Frontal cortex (tissue), 4 donors: Measurements from ENCODE around the gene ADAMTSL2. TPM values are rescaled to one million over a fixed set of nuclear protein-coding genes. Genes with fewer than 3 reads are reported as not detected.

Source experiments
- DNase-seq, 2 donors: peaks; one replicate each; pipeline ENCODE4 v3.0.0; 2012; ENCODE audit warnings: low spot score in 2 of 2
- FAIRE-seq: peaks from 2 replicates; lab custom pipeline; 2012; peaks lifted over from hg19 to GRCh38; lab: Jason Lieb, UNC
- total RNA-seq: library from RNA; depleted of rRNA; stranded (reverse); fragments of >200 nt; gene quantifications from one replicate; pipeline ENCODE4 v1.2.3, GENCODE V29; 2014
- donor health status: control.
- donor health status: control.
- donor health status: control.

The ADAMTSL2 gene
- total RNA-seq, 1 donor from 2014 or later = 2.4 TPM

DNA sequence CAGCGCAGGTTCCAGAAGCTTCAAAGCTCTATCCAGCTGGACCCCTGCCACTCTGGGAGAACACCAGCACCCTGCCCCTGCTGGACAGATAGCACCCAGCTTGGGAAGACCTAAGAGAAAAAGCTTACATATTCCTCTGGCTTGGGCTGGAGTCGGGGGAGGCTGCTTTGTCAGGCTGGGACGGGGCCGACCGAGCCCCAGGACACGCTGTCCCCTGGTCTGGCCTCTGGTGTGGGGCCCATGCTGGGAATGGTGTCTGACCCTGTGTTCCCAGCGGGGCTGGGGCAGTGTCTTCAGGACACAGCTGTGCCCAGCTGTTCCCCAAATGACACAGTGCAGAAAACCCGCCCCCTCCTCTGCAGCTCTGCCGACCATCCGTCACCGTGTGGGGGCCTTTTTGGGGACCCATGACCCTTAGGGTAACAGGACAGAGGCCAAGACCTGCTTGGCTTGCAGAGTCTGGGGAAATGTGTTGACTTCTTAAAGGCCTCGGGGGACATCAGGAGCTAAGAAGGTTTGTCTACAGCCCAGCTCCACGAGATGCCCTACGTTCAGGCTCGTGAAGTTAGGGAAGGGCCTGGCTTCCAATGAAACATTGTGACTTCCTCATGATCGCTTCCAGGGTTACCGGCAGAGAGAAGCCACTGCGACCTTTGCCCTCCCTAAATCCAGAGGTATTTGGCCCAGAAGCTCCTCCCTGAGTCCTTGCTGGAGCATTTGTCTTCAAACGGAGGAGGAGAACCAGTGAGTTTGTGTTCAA is 35.2 kb upstream of the ADAMTSL2 start:
- DNase-seq = no peak
- no peak for FAIRE-seq

DNA sequence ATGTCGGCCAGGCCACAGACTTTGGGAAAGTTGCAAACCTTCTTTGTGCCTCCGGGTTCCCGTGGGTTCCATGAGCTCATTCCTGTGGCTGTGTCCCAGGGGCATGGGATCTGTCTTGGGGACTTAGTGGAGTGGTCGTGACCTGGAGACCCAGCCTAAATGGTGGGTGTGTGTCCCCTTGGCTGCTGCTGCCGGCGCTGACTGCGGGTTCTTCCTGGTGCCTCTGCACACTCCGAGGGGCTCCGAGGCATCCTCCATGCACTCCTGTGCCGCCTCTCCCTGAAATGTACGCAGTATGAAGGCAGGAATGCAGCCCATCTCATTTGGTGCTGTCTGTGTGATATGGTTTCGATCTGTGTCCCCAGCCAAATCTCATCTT is 34.6 kb upstream of the ADAMTSL2 start:
- FAIRE-seq (no peak), DNase-seq (no peak)

DNA sequence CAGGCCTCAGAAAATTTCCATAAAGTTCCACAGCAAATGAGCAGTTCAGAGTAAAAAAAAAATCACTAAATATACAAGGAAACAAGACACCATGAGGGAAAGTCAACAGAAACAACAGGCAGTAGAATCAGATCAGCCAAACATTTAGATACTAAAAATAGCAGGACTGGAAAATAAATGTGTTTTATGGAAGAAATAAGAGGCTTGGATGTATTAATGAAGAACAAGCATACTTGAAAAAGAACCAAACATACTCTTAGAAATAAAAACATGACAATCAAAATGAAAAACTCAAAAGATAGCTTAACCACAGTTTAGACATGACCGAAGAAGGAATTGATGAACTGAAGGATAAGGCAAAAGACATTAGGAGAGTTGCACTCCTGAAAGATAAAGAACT is 32.4 kb upstream of the ADAMTSL2 start:
- FAIRE-seq = no peak

DNA sequence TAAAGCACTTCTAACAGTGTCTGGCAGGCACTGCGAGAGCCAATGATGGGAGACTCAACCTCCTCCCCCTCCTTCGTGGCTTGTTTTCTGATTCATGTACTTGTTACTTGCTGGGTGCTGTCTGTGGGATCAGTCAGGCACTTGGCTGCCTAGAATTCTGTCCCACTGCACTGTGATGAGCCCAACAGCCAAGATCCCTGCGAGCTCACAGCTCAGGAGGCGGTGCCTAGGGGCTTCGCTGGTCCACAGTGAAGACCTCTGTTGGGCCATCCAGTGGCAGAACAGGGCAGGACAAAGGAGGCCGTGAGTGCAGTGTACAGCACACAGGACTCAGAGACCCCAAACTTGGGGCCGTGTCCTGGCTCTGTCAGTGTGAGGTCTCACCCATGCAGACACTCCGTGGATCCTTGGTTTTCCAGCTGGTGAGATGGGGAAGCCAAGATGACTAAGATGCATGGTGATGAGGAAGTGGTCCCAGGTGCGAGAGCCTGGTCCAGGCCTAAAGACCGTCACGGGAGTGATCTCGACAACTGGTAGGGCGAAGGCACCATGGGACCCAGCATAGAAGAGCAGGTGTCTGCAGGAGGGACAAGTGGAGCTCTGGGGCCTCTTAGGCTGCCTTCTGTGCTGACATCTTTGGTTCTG is 29.2 kb upstream of the ADAMTSL2 start:
- DNase-seq (no peak), FAIRE-seq (no peak)

More for the DNA sequence above, 32.4 kb upstream of the ADAMTSL2 start:
- no peak for DNase-seq

DNA sequence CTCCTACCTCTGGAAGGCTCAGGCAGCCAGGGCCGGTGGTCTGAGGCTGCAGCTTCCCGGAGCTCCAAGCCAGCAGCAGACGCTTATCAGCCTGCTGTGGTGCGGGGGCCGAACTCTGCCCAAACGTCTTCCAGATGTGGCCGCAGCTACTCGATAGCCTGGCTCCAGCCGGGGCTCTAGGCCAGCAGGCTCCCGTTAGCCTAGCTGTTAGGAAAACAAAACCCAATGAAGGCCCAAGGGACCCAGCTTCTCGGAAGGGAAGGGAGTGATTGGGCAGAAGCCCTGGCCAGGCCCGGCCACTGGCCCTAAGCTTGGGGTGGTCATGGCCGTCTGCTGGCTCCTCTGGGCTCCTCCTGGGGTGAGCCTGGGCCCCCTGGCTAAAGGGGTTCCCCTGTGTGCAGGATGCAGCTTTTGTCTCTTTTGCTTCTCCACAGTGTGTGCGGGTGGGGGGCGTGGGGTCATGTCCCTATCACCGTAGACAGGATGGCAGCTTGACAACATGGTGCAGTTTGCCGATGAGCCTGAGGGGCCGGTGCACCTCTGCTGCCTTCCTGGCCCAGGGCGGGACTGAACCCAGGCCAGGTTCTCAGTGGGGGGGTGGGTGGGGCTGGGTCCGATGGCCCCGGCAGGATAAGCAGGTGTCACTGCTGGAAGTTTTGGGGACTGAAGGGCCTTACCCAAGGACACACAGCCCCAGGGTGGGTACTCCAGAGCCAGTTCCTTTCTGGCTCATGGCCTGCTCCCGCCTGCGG is 28.4 kb upstream of the ADAMTSL2 start:
- FAIRE-seq (no peak), DNase-seq (no peak)

DNA sequence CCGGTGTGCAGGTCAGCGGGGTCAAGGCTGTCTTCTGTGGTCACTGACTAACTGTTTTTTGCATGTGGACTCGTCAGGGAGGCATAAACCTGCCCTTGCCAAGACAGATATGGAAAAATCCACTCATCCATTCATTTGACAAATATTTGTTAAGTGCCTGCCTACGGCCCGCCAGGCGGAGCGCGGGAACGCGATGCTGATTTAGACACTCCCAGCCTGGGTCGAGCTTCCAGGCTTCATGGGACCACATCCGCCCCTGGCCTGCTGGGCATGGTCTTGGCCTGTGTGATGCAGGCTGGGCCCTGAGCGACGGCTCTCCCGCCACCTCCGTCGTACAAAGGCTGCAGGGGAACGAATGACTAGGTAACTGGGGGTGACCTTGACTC is 27.9 kb upstream of the ADAMTSL2 start:
- DNase-seq (no peak), FAIRE-seq (no peak)

DNA sequence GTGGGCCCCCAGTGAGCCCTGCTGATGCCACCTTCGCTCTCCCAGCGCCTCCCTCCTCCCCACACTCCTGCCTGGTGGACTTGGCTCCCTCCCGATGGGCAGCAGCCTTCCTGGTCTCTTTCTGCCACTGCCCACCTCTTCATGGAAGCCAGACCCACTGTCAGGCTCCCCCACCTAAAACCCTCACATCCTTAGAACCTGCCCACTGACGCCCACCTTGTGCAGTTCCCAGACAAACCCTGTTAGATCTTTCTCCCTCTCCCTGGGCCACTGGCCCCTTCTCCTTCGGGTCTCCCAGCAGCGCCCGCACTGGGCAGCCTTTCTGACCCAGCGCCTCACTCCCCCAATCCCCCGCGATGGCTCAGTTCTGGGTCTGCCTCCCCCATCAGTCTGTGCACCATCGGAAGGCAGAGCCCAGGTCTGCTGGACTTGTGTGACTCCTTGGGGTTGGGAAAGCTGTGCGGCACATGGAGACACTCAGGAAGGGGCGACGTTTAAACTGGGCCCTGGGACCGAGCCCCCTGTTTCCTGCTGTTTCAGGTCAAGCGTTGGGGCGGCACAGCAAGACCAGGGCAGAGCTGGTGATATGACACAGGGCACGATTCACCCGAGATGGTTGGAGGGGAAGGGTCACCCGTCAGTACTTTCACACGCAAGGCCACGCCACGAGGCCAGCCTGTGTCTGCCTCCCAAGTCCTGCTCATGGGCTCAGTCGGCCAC is 27.1 kb upstream of the ADAMTSL2 start:
- FAIRE-seq = no peak
- no peak for DNase-seq

DNA sequence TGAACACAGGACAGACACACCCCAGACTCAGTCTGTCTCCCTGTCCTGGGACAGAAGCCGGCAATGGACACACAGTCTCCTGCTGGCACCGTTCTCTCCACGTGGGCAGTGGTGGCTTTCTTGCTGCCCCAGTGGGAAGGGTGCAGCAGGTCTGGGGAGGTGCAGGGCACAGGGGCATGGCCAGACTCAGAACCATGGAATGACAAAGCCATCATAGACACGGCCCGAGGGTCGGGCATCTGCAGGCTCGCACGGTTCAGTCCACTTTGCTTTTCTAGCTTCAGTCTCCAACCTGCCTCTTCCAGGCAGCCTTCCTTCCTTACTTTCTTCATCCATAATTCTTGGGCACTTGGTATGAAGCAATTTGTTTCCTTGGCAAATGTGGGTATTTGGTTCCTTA is 26.5 kb upstream of the ADAMTSL2 start:
- DNase-seq (no peak), FAIRE-seq (no peak)

DNA sequence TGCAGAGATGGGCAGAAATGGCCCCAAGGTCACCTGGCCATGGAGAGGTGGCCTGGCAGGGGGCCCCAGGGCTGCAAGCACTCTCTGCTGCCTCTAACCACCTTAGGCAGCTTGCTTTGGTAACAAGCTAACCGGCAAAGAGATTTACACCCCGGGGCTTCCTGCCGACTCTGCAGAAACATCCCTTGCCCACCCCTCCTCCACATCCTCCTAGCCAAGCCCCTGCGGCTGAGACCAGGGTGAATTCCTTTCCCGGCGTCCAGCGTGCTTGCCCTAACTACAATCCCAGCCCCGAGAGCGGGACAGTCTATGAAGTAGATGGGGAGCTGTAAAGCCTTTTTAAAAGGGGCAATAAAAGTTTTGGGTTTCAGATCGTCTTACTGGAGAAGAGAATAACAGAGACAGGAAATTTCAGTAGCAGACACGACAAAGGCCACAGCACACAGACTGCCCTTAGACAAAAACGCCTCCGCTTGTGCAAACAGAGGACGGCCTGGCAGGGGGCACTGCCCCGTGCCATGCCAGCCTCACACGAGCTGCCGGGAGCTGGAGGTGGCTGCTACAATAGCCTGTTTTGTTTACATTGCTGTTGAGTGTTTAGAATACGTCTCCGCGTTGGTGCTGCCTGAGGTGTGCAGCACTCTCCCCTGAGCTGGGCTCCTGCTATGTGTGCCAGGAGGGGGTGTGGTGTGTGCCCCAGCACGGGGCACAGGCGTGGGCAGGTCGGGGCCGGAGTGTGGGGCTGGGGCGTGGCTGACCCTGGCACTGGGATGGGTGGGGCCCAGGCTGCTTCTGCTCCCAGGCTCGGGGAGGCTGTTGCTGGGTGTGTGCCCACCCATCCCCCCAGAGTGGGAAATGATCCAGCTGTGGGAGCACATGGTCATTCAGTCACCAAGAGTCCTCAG is 25.1 kb upstream of the ADAMTSL2 start:
- DNase-seq (peak in 1 of 2 donors; percentile 55), FAIRE-seq (no peak)

DNA sequence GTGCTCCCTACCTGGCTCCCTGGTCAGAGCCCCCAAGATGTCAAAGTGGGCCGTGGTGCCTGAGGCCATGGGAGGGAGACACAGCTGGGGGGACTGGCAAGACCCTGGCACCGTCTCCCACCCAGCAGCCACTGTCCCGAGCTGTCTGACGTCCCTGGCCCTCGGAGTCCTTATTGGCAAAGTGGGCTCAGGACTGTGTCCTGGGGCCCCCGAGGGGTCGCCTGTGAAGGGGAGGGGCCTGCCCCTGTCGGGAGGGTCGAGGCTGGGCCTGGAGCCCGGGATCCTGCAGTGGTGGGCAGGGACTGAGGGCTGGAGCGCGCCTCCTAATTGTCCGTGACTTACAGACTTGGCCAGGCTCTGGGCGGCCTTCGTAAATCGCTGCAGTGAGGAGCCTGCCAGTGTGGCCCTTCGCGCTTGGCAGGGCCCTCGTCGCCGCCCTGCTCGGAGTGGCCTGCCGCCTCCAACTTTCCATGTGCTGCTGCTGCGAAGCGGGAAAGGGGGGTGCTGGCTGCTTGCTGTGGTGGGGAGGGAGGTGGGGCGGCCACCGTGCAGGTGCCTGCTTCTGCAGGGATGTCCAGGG is 23.5 kb upstream of the ADAMTSL2 start:
- DNase-seq (no peak), FAIRE-seq (no peak)

DNA sequence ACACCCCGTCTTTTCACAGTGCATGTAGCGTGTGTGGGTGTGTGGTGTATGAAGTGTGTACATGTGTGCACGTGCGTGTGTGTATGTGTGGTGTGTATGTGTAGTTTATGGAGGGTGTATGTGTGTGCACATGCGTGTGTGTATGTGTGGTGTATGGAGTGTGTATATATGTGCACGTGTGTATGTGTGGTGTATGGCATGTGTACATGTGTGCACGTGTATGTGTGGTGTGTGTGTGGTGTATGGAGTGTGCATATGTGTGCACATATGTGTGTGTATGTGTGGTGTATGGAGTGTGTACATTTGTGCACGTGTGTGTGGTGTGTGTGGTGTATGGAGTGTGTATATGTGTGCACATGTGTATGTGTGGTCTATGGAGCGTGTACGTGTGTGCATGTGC is 22.9 kb upstream of the ADAMTSL2 start:
- DNase-seq = no peak
- no peak for FAIRE-seq

DNA sequence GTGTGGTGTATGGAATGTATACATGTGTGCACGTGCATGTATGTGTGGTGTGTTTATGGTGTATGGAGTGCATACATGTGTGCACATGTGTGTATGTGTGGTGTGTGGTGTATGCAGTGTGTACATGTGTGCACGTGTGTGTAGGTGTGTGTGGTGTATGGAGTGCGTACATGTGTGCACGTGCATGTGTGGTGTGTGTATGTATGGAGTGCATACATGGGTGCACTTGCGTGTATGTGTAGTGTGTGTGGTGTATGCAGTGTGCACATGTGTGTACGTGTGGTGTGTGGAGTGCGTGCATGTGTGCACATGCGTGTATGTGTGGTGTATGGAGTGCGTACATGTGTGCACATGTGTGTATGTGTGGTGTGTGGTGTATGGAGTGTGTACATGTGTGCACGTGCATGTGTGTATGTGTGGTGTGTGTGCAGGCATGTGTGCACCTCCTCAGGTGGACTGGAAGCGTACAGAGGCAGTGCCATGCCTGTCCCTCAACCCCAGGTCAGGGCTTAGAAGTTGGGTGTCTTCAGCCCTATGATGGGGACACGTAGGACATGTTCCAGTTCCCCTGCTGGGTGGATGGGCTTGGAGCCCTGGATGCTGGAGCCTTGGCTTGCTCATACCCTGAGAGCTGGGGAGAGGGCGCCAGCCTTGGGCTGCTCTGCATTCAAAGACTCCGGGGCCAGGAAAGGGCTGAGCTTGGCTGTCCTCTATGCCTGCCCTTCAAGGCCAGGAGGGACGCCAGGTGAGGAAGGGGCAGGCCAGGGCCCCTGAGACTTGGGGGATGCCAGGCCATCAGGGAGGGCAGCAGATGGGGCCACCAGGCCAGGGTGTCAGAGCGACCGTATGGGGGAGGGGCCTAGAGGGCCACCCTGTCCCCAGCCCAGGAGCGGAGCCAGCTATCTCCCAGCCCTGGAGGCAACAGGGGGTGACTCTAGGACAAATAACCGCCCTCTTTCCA is 22.0 kb upstream of the ADAMTSL2 start:
- FAIRE-seq (no peak), DNase-seq (no peak)

DNA sequence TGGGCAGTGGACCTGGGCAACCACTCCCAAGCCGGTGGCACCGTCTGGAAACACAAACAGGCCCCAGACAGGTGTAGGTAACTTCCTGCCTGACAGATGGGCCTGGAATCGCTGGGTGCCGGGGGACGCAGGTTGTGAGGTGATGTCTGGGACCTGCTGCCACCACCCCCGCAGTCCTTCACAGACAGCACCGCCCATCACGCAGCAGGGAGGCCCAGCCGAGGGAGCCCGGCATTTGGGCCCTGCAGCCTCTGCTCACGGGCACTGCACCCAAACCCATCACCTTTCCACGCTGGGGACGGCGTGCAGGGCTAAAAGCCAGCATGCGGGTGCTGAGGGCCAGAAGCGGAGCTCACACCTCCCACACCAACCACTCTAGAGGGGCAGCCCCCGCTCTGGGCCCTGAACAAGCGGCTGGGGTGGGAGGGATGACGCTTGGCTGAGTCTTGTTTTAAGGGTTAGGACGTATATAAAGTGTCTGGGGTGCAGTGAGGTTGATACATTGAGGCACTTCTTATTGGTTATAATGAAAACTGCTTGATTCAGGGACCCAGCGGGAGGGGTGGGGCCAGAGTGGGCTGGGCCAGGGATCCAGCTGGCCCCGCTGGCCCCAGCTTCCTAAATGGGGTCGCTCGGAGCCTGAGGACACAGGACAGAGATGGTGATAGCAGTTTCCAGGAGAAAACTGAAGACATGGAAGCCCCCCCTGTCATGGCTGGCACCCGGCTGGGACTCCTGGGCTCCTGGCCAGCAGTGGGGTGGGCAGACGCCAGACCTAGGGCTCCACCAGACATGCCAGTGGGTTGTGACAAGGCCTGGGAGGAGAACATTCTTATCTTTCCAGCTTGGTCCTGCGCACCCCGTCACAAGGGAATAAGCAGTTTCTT is 21.0 kb upstream of the ADAMTSL2 start:
- DNase-seq (no peak), FAIRE-seq (no peak)

DNA sequence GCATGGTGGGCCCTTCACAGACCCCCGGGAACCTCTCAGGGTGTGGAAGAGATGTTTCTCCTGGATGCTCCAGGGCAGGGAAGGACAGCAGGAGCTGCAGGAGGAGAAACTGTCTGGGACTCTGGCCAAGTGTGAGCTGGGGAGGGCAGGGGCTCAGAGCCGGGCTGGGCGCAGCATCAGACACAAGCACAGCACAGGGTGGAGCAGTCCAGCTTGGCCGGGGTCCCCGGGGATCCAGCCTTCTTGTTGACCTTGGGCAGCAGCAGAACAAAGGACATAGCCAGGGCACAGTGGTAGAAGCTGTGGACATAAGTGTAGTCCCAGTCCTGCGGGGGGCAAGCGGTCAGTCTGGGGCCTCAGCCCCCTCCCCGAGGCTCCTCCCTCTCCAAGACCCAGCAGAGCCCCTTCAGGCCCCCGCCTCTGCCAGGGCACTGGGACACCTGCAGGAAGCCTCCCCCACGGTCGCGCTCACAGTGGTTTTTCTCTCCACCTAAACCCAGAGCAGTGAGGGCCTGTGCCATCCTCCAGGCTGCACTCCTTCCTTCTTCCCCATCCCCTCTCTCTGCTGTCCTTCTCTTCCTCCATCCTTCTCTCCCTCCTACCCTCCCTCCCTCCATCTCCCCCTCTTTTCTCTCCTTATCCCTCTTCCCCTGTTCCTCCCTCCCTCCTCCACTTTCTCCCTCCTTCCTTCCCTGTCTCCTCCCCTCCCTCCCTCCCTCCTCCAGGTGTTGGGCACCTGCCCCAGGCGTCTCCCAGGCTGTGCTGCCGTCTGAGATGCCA is 19.9 kb upstream of the ADAMTSL2 start:
- no peak for FAIRE-seq
- DNase-seq = no peak

DNA sequence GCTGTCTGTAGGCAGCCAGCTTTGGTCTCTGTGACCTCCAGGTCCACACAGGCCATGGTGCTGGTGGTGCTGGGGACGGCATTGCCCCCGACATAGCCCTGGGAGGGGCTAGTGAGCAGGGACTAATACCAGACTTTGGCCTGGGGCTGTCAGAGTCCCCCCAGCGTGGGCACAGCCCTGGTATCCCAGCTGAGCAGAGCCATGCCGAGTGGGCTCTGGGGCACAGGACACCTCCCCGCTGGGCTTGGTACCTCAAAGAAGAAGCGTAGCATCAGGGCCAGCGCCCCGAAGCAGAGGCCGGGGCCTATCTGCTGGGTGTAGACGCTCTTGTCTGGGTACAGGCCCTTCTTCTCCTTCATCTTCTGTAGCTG is 19.3 kb upstream of the ADAMTSL2 start:
- FAIRE-seq (no peak), DNase-seq (no peak)

DNA sequence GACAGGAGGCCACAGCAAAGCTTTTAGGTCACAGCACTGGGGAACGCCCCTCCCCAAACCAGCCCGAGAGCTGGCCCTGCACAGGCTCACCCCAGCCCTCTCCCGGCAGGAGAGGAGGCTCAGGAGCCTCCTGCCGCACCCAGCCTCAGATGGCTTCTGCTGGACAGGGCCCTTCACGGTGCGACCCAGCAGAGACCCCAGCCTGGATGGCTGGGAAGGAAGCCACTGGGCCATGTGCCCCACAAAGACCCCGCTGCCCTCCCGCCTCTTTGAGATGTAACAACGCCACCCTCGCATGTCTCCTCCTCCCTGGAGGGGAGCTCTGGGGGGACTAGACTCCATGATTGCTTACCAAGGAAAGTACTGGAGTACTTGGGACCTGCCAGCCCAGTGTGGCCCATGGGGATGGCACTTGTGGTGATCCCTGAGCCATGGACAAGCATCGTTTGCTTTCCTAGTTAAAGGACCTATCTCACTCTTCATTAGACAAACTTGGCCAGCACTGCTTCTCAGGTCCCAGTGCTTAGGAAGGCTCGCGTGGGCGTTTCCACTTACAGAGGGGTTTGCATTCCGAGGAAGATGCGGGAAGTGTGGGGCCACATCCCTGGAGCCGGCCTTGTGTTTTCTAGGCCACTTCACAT is 18.8 kb upstream of the ADAMTSL2 start:
- DNase-seq = no peak
- no peak for FAIRE-seq
